K562 (cell line): ENCODE data around the gene PRKAA1. TPM values are rescaled to one million over a fixed set of nuclear protein-coding genes. Genes with fewer than 3 reads are reported as not detected.

Experiments
- ATAC-seq: fragments of 200-7000 bp; cut with Tn5 transposase; 3 replicates; pipeline ENCODE4 v1.9.1; 2020; ENCODE audit warnings: moderate library complexity
- BruUV-seq: library from RNA; stranded (reverse); fragments of 400-500 nt; replicated peaks from 2 replicates; lab custom pipeline; 2021; lab: Mats Ljungman, UMichigan
- CTCF ChIA-PET: fragments of 300-600 bp; formaldehyde crosslinking; extraction: SDS; loops from one replicate; lab custom pipeline; 2021; ENCODE audit warnings: low intra/inter-chr PET ratio; lab: Yijun Ruan, JAX
- POLR2A ChIA-PET: fragments of 300-600, 350-650 bp; sonication (Branson Sonifier 250); formaldehyde crosslinking; extraction: SDS; loops from one replicate; lab custom pipeline; 2021; ENCODE audit warnings: antibody characterized with exemption, inconsistent platforms; lab: Yijun Ruan, JAX
- DNase-seq, 4 experiments: peaks; one replicate each; pipeline versions ENCODE4 v3.0.0 to v3.0.0-alpha.2; 2011 to 2018; ENCODE audit warnings: low spot score in 3 of 4, mixed read lengths in 3 of 4; ENCODE audit errors: extremely low read depth in 1 of 4
- FAIRE-seq: peaks from 2 replicates; lab custom pipeline; 2011; peaks lifted over from hg19 to GRCh38; lab: Jason Lieb, UNC
- H2AFZ ChIP-seq: 2 replicates; pipeline ENCODE4 v1.6.0; 2011; ENCODE audit warnings: low read depth, low read length, control low read depth, inconsistent platforms
- H3K27ac ChIP-seq: fragments of 200-600 bp; 3 replicates; pipeline ENCODE4 v1.8.0; 2011; ENCODE audit warnings: low read depth, mild to moderate bottlenecking, control low read depth, inconsistent platforms, low read length, moderate library complexity, mixed read lengths; ENCODE audit errors: extremely low read depth
- H3K27me3 ChIP-seq, 2 experiments: fragments of 300-600 bp in 1 of 2; 2 replicates in 1 of 2; 3 replicates in 1 of 2; pipeline versions ENCODE4 v1.6.0 to v1.8.0; 2011; ENCODE audit warnings: inconsistent platforms in 2 of 2, low read length in 2 of 2, mild to moderate bottlenecking in 1 of 2, mixed read lengths in 1 of 2, moderate library complexity in 1 of 2; ENCODE audit not compliant: control insufficient read depth in 2 of 2, insufficient read depth in 2 of 2
- H3K36me3 ChIP-seq: fragments of 300-600 bp; 3 replicates; pipeline ENCODE4 v1.8.0; 2011; ENCODE audit warnings: mild to moderate bottlenecking, low read length, inconsistent platforms; ENCODE audit not compliant: control insufficient read depth, insufficient read depth
- H3K4me1 ChIP-seq, 2 experiments: fragments of 200-600 bp in 1 of 2; replicated peaks in 1 of 2; 2 replicates in 1 of 2; 3 replicates in 1 of 2; pipeline versions ENCODE4 v1.5.1 to v1.8.0; 2011; ENCODE audit warnings: inconsistent platforms in 2 of 2, low read length in 2 of 2, mild to moderate bottlenecking in 1 of 2, mixed read lengths in 1 of 2, moderate library complexity in 1 of 2; ENCODE audit not compliant: control insufficient read depth in 2 of 2, insufficient read depth in 2 of 2
- H3K4me2 ChIP-seq: 2 replicates; pipeline ENCODE4 v1.6.1; 2011; ENCODE audit warnings: low read length, control low read depth, inconsistent platforms, mixed read lengths; ENCODE audit not compliant: insufficient read depth
- H3K4me3 ChIP-seq: fragments of 200-600 bp; sonication (generic), shearing (Covaris generic); 2 replicates; pipeline ENCODE4 v1.5.1; 2016; ENCODE audit warnings: control low read depth, inconsistent platforms
- H3K79me2 ChIP-seq: fragments of 200-600 bp; 3 replicates; pipeline ENCODE4 v1.8.0; 2011; ENCODE audit warnings: low read length, inconsistent platforms; ENCODE audit not compliant: control insufficient read depth, insufficient read depth
- H3K9ac ChIP-seq, 2 experiments: 2 replicates each; pipeline versions ENCODE4 v1.6.0 to v1.6.1; 2011; ENCODE audit warnings: low read depth in 2 of 2, low read length in 2 of 2, control low read depth in 1 of 2, inconsistent platforms in 1 of 2, mild to moderate bottlenecking in 1 of 2, mixed read lengths in 1 of 2; ENCODE audit not compliant: insufficient read depth in 1 of 2
- H3K9me1 ChIP-seq: one replicate; pipeline ENCODE4 v1.6.0; 2011; ENCODE audit warnings: inconsistent platforms, mild to moderate bottlenecking, low read length, moderate library complexity; ENCODE audit not compliant: control insufficient read depth, insufficient read depth
- H3K9me3 ChIP-seq: replicated peaks from 2 replicates; pipeline ENCODE4 v1.5.1; 2011; ENCODE audit warnings: low read depth, low read length, inconsistent platforms; ENCODE audit not compliant: control insufficient read depth, insufficient read depth
- H4K20me1 ChIP-seq: replicated peaks from 2 replicates; pipeline ENCODE4 v1.6.1; 2011; ENCODE audit warnings: low read length, inconsistent platforms, mixed read lengths; ENCODE audit not compliant: control insufficient read depth, insufficient read depth
- E2F4 ChIP-seq: sonication (generic); formaldehyde crosslinking; IDR thresholded peaks from 2 replicates; pipeline ENCODE4 v1.8.0; 2022; ENCODE audit warnings: mild to moderate bottlenecking, low read depth, missing genetic modification reagents
- FOXP4 ChIP-seq: sonication (generic); formaldehyde crosslinking; IDR thresholded peaks from 2 replicates; pipeline ENCODE4 v1.8.0; 2022; ENCODE audit warnings: mild to moderate bottlenecking, missing genetic modification reagents, borderline replicate concordance
- NR3C1 ChIP-seq: sonication (generic); formaldehyde crosslinking; IDR thresholded peaks from 2 replicates; pipeline ENCODE4 v1.8.1; 2022; ENCODE audit warnings: missing genetic modification reagents
- POLR2G ChIP-seq: fragments of 200-400 bp; formaldehyde crosslinking; IDR thresholded peaks from 2 replicates; pipeline ENCODE4 v1.6.1; 2017; ENCODE audit warnings: low read depth, mild to moderate bottlenecking, antibody characterized with exemption, low read length, moderate library complexity
- PTBP1 ChIP-seq: fragments of 200-400 bp; formaldehyde crosslinking; IDR thresholded peaks from 2 replicates; pipeline ENCODE4 v1.6.1; 2017; ENCODE audit warnings: low read depth, low read length
- RBM25 ChIP-seq: fragments of 200-400 bp; formaldehyde crosslinking; IDR thresholded peaks from 2 replicates; pipeline ENCODE4 v1.6.1; 2018; ENCODE audit warnings: low read length, low read depth, moderate library complexity; ENCODE audit not compliant: severe bottlenecking
- RNF219 ChIP-seq: fragments of 250-450 bp; sonication (Bioruptor Pico); IDR thresholded peaks from 2 replicates; pipeline ENCODE4 v1.5.0; 2022; ENCODE audit warnings: mild to moderate bottlenecking
- TRIM25 ChIP-seq: fragments of 450-650 bp; IDR thresholded peaks from 2 replicates; pipeline ENCODE4 v1.7.0; 2016; ENCODE audit warnings: borderline replicate concordance
- ZC3H4 ChIP-seq: sonication (generic); formaldehyde crosslinking; IDR thresholded peaks from 2 replicates; pipeline ENCODE4 v1.9.0; 2021; ENCODE audit warnings: missing genetic modification reagents, borderline replicate concordance
- ZNF699 ChIP-seq: fragments of 250-450 bp; sonication (Bioruptor Pico); IDR thresholded peaks from 2 replicates; pipeline ENCODE4 v1.8.0; 2021; ENCODE audit warnings: mild to moderate bottlenecking, moderate library complexity; ENCODE audit not compliant: insufficient replicate concordance
- WGBS: fragments of 100-300 bp; shearing (Covaris generic); methylation state at CpG from one replicate; pipeline ENCODE4 v1.1.6; 2016; ENCODE audit warnings: low coverage, mixed read lengths; ENCODE audit not compliant: insufficient coverage; ENCODE audit errors: missing lambda C conversion rate; 5-methylcytosine and 5-hydroxymethylcytosine counted together
- in situ Hi-C: fragments of 300-500 bp; cut with MboI; formaldehyde crosslinking; loops from 4 replicates; pipeline ENCODE4 v1.15.0; 2018; ENCODE audit warnings: inconsistent platforms, mixed read lengths
- intact Hi-C: fragments of 100-400 bp; cut with micrococcal nuclease; formaldehyde crosslinking; loops from 2 replicates; pipeline ENCODE4 v1.14.2; 2022
- polyA plus RNA-seq, 8 experiments: library from polyadenylated mRNA; depleted of rRNA in 4 of 8; stranded (reverse) in 5 of 8; unstranded in 3 of 8; fragments of >200 nt; fragmentation: Nextera tagmentation in 2 of 8; fragmentation: Illumina TruSeq in 1 of 8; extraction: Ambion mirVana in 2 of 8; extraction: Trizol in 1 of 8; gene quantifications; 2 replicates each; pipeline versions ENCODE4 v1.2.1 to v1.2.3, GENCODE V29; 2011 to 2014; ENCODE audit warnings: inconsistent platforms in 1 of 8, missing spikeins in 1 of 8
- total RNA-seq, 7 experiments: library from RNA; depleted of rRNA in 6 of 7; stranded (reverse); fragments of >200 nt in 6 of 7; fragmentation: Illumina TruSeq in 2 of 7; extraction: Trizol in 2 of 7; gene quantifications; 2 replicates each; pipeline versions ENCODE4 v1.2.1 to v1.2.3, GENCODE V29; 2011 to 2021; ENCODE audit warnings: low replicate concordance in 1 of 7

Gene PRKAA1
- total and polyA plus RNA-seq, 9 of the 15 experiments (the other 6 are each of a cell fraction or from before 2014, with no cell fraction given), result 24.5 to 84.0 (median 51.4) TPM

GRCh38 chr5:40746703-40747102 is 51.5 kb downstream of the PRKAA1 start (continued):
- no peak for TF ChIP-seq RNF219
- TF ChIP-seq PTBP1, result no peak
- TF ChIP-seq, all 486 proteins: peak for 1

GRCh38 chr5:40743771-40744170 is 54.4 kb downstream of the PRKAA1 start:
- POLR2A ChIA-PET, result interaction anchor here (1.3 kb wide), 1 partner anchor 11 kb away, joined by 5 read pairs; no protein-coding TSS in a partner anchor
- Histone ChIP-seq H4K20me1 (no peaks in the 10 kb centered on the region), H3K27ac (no peak overlapping the region), H3K4me2 (no peak overlapping the region), H3K4me3 (no peak overlapping the region), H3K27me3 (no peaks in the 10 kb centered on the region), H3K79me2 (0 out of 3 replicates have a peak, but pooled peaks cover 2% of the 10 kb centered on the region), H3K9ac (no peak overlapping the region), H3K9me1 (no peaks in the 10 kb centered on the region), H3K36me3 (peaks cover 13% of the 10 kb centered on the region; the same call in 1 of the 3 replicates), H3K4me1 (no peaks in the 10 kb centered on the region), H2AFZ (no peak overlapping the region), H3K9me3 (peaks cover 4% of the 10 kb centered on the region; the same call in 1 of the 2 replicates)
- ATAC-seq, result no peak
- no peak for DNase-seq
- CTCF ChIA-PET, result no interaction called here
- in situ Hi-C loops (no loop called here), intact Hi-C loops (no loop called here)
- WGBS, result 74% methylated on average over 2 of the region's 2 CpGs
- BruUV-seq, result no TSS peak
- no peak for FAIRE-seq
- TF ChIP-seq RBM25 (no peak), ZNF699 (CRISPR knock-in tag) (no peak), ZC3H4 (CRISPR knock-in tag) (no peak), NR3C1 (CRISPR knock-in tag) (no peak), TRIM25 (no peak), E2F4 (no peak), POLR2G (no peak), FOXP4 (no peak), PTBP1 (no peak)
